Right lobe of liver (tissue), 6 donors: Measurements from ENCODE around the gene GPC6. TPM values are rescaled to one million over a fixed set of nuclear protein-coding genes. Genes with fewer than 3 reads are reported as not detected.

Experiments used
- ATAC-seq, 4 donors: fragments of 200-7000 bp; cut with Tn5 transposase; one replicate each; pipeline ENCODE4 v1.9.1; 2020; ENCODE audit warnings: mild to moderate bottlenecking in 4 of 4, moderate library complexity in 4 of 4
- DNase-seq, 3 donors: peaks; one replicate each; pipeline ENCODE4 v3.0.0-alpha.2; 2020
- H3K27ac ChIP-seq, 3 donors: fragments of 200-600 bp; one replicate each; pipeline ENCODE4 v1.8.0; 2022
- H3K27me3 ChIP-seq, 2 donors: fragments of 200-600 bp; one replicate each; pipeline ENCODE4 v1.8.0; 2022
- H3K36me3 ChIP-seq, 4 donors: fragments of 200-600 bp; sonication (generic) in 1 of 4; one replicate each; pipeline versions ENCODE4 v1.5.1 to v1.8.0; 2017 to 2022; ENCODE audit warnings: control low read depth in 1 of 4
- H3K4me1 ChIP-seq, 4 donors: fragments of 200-600 bp; sonication (generic) in 1 of 4; one replicate each; pipeline versions ENCODE4 v1.5.1 to v1.8.0; 2017 to 2022; ENCODE audit warnings: control low read depth in 1 of 4
- H3K4me3 ChIP-seq, 3 donors: fragments of 200-600 bp; one replicate each; pipeline ENCODE4 v1.8.0; 2022
- H3K9me3 ChIP-seq, 4 donors: fragments of 200-600 bp; sonication (generic) in 1 of 4; one replicate each; pipeline versions ENCODE4 v1.5.1 to v1.8.0; 2017 to 2022; ENCODE audit warnings: control low read depth in 1 of 4
- POLR2A ChIP-seq: fragments of 450-650 bp; IDR thresholded peaks from one replicate; pipeline ENCODE4 v1.6.1; 2017; ENCODE audit warnings: antibody characterized with exemption, mild to moderate bottlenecking
- WGBS: methylation state at CpG from one replicate; pipeline ENCODE4 v1.1.6; 2018; ENCODE audit warnings: low coverage, low lambda C conversion rate; ENCODE audit not compliant: insufficient coverage; ENCODE audit errors: missing lambda C conversion rate; 5-methylcytosine and 5-hydroxymethylcytosine counted together
- intact Hi-C, 2 donors: fragments of 100-400 bp; cut with DNase I; formaldehyde crosslinking; loops; one replicate each; pipeline versions ENCODE4 v1.11.2 to v1.14.1; 2022
- total RNA-seq, 6 experiments: library from RNA; depleted of rRNA in 2 of 6; stranded (reverse); fragments of >200 nt in 2 of 6; fragmentation: NEBNext Ultra II Directional in 3 of 6; extraction: Animal tissue kit (Norgen Biotek cat#: 25700) in 3 of 6; gene quantifications; one replicate each; pipeline versions ENCODE4 v1.1.0 to v1.2.4, GENCODE V29; 2016 to 2023
- TF ChIP-seq, protein P1 (sequence below), 4 donors: fragments of 200-600 bp in 3 of 4; fragments of 450-650 bp in 1 of 4; IDR thresholded peaks; one replicate each; pipeline versions ENCODE4 v1.5.1 to v1.8.0; 2016 to 2022; ENCODE audit warnings: antibody characterized with exemption in 4 of 4, mild to moderate bottlenecking in 2 of 4
- donor health status: DM: no; HTN: yes; CAD: no.
- donor health status: DM: no; HTN: no; CAD: no.
- donor health status: DM: no; HTN: no; CAD: no.
- donor health status: DM: no; HTN: yes; CAD: no.
- donor health status: DM: no; HTN: yes; CAD: no.

GPC6 gene
- total RNA-seq, 6 experiments from 2014 or later, result 18.6 to 30.1 (median 20.2) TPM

DNA sequence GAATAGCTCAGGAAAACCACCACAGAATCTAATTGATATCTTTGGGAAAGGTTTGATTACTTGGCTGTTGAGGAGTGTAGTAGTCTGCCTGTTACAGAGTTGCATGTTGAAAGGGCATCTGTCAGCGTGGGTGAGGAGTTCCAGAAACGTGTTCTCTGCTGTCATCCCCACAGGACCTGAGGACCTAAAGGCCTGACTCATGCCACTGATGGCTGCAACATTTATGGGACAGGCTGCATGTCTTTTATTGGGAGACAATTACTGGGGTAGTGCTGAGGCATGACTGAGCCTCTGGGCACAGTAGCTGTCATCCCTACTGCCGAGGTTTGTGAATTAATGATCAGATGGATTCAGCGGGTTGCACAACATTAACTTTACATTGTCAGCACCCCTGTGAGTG is 525.9 kb downstream of the GPC6 start:
- TF ChIP-seq, protein P1, sequence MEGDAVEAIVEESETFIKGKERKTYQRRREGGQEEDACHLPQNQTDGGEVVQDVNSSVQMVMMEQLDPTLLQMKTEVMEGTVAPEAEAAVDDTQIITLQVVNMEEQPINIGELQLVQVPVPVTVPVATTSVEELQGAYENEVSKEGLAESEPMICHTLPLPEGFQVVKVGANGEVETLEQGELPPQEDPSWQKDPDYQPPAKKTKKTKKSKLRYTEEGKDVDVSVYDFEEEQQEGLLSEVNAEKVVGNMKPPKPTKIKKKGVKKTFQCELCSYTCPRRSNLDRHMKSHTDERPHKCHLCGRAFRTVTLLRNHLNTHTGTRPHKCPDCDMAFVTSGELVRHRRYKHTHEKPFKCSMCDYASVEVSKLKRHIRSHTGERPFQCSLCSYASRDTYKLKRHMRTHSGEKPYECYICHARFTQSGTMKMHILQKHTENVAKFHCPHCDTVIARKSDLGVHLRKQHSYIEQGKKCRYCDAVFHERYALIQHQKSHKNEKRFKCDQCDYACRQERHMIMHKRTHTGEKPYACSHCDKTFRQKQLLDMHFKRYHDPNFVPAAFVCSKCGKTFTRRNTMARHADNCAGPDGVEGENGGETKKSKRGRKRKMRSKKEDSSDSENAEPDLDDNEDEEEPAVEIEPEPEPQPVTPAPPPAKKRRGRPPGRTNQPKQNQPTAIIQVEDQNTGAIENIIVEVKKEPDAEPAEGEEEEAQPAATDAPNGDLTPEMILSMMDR (IDR thresholded peaks at IDR 0.05), result no peak
- TF ChIP-seq POLR2A, result no peak
- Histone ChIP-seq H3K4me3 (no peak overlapping the region), H3K4me1 (no peaks in the 10 kb centered on the region), H3K27ac (no peak overlapping the region), H3K27me3 (no peaks in the 10 kb centered on the region), H3K36me3 (no peaks in the 10 kb centered on the region), H3K9me3 (no peaks in the 10 kb centered on the region)
- intact Hi-C loops, result no loop called here
- ATAC-seq (no peak), DNase-seq (no peak)
- WGBS, result 100% methylated on average over 1 of the region's 4 CpGs

DNA sequence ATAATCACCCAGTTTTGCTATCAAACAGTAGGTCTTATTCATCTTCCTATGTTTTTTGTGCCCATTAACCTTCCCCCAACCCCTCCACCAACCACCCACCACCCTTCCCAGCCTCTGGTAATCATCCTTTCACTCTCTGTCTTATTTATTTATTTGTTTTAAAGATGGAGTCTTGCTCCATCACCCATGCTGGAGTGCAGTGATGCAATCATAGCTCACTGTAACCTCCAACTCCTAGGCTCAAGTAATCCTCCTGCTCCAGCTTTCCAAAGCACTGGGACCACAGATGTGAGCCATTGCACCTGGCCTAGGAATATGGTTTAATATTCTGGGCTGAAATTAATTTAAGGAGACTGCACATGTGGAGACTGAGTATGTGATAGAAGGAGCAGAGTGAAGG is 527.0 kb downstream of the GPC6 start:
- TF ChIP-seq POLR2A, result no peak
- TF ChIP-seq, protein P1 (IDR thresholded peaks at IDR 0.05), result no peak
- Histone ChIP-seq H3K4me1 (no peaks in the 10 kb centered on the region), H3K9me3 (no peaks in the 10 kb centered on the region), H3K4me3 (no peak overlapping the region), H3K36me3 (no peaks in the 10 kb centered on the region), H3K27ac (no peak overlapping the region), H3K27me3 (no peaks in the 10 kb centered on the region)
- DNase-seq (no peak), ATAC-seq (no peak)
- intact Hi-C loops, result no loop called here

DNA sequence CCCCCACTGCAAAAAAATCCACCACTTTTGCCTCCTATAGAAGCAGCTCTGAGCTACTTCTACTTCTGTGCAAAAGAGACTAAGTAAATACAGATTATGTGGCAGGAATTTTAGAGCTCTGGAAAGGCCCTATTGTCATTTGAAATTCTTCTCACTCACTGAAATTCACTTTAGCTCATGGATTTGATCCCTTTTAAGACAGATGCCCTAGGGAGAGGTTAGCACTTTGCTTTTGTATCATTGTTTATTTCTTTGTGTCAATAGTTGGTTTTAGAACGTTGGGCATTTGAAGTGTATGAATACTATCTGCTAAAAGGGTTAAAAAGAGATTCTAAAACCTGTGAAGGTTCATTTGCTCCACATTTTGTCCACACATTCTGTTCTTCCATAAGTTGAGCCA is 528.7 kb downstream of the GPC6 start:
- TF ChIP-seq, protein P1 (IDR thresholded peaks at IDR 0.05), result no peak
- no peak for TF ChIP-seq POLR2A
- H3K27me3 ChIP-seq, result no peaks in the 10 kb centered on the region
- no peaks in the 10 kb centered on the region for H3K9me3 ChIP-seq
- WGBS, result 20% methylated on average over 1 of the region's 1 CpG
- H3K27ac ChIP-seq, result no peak overlapping the region
- no peak overlapping the region for H3K4me3 ChIP-seq
- no peaks in the 10 kb centered on the region for H3K36me3 ChIP-seq
- intact Hi-C loops, result no loop called here
- ATAC-seq (no peak), DNase-seq (no peak)
- H3K4me1 ChIP-seq, result no peaks in the 10 kb centered on the region

DNA sequence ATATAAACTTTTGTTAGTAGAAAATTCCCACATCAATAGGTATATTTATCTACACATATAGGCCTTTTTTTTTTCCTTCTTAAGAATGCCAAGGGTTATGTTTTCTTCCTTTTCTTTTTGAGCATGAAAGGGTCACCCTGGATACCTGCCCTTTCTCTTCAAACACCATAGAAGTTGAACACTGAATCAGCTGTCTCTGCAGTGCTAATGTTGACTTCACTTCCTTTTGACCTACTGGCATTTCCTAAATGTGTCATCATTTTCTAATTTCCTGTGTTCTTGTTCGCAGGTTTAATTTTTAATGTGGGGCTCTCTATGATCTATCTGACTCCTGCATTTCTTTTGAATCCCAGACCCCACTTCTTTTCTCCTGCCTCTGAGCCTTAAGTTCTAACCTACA is 532.0 kb downstream of the GPC6 start:
- H3K36me3 ChIP-seq, result no peaks in the 10 kb centered on the region
- no peak overlapping the region for H3K4me3 ChIP-seq
- WGBS, result 60% methylated on average over 1 of the region's 1 CpG
- TF ChIP-seq, protein P1 (IDR thresholded peaks at IDR 0.05), result no peak
- TF ChIP-seq POLR2A, result no peak
- no peaks in the 10 kb centered on the region for H3K27me3 ChIP-seq
- DNase-seq, result no peak
- ATAC-seq, result peak in 1 of 4 donors; percentile 69
- H3K27ac ChIP-seq, result no peak overlapping the region
- intact Hi-C loops, result no loop called here
- no peaks in the 10 kb centered on the region for H3K9me3 ChIP-seq
- no peaks in the 10 kb centered on the region for H3K4me1 ChIP-seq
